CD14-positive monocyte (primary cell): Measurements from ENCODE around the gene LRRC43. TPM values are rescaled to one million over a fixed set of nuclear protein-coding genes. Genes with fewer than 3 reads are reported as not detected.
A peak's percentile ranks its signal among the peaks of the same experiment; 100 is the strongest.

ENCODE experiments used
- DNase-seq, 3 donors: peaks; one replicate each; pipeline ENCODE4 v3.0.0-alpha.2; 2011 to 2022
- H2AFZ ChIP-seq: 2 replicates; pipeline ENCODE4 v1.6.0; 2012; ENCODE audit warnings: mild to moderate bottlenecking, low read depth, low read length, inconsistent platforms; ENCODE audit not compliant: insufficient read depth, poor library complexity, severe bottlenecking
- H3K27ac ChIP-seq, 2 donors: 1 replicate in 1 of 2; 2 replicates in 1 of 2; pipeline ENCODE4 v1.5.1; 2012 to 2013; ENCODE audit warnings: low read length in 2 of 2, control low read depth in 1 of 2, inconsistent platforms in 1 of 2, low read depth in 1 of 2, mild to moderate bottlenecking in 1 of 2
- H3K27me3 ChIP-seq, 2 donors: one replicate each; pipeline versions ENCODE4 v1.6.0 to v1.6.1; 2011 to 2013; ENCODE audit warnings: low read length in 2 of 2; ENCODE audit not compliant: control insufficient read depth in 2 of 2, insufficient read depth in 2 of 2
- H3K36me3 ChIP-seq, 2 donors: replicated peaks in 1 of 2; 1 replicate in 1 of 2; 2 replicates in 1 of 2; pipeline versions ENCODE4 v1.5.1 to v1.6.1; 2012 to 2013; ENCODE audit warnings: low read length in 2 of 2, control low read depth in 1 of 2, inconsistent platforms in 1 of 2, mild to moderate bottlenecking in 1 of 2; ENCODE audit not compliant: insufficient read depth in 2 of 2, control insufficient read depth in 1 of 2
- H3K4me1 ChIP-seq, 2 donors: 1 replicate in 1 of 2; 2 replicates in 1 of 2; pipeline versions ENCODE4 v1.5.1 to v1.6.1; 2012 to 2013; ENCODE audit warnings: low read length in 2 of 2, control low read depth in 1 of 2, inconsistent platforms in 1 of 2, mild to moderate bottlenecking in 1 of 2, moderate library complexity in 1 of 2; ENCODE audit not compliant: insufficient read depth in 2 of 2, control insufficient read depth in 1 of 2
- H3K4me2 ChIP-seq: replicated peaks from 2 replicates; pipeline ENCODE3; 2012; ENCODE audit warnings: low read length, moderate library complexity, mild to moderate bottlenecking; ENCODE audit not compliant: poor library complexity, severe bottlenecking; ENCODE audit errors: extremely low read depth
- H3K4me3 ChIP-seq, 3 experiments: fragments of 200-600 bp in 1 of 3; sonication (generic) in 1 of 3; replicated peaks in 1 of 3; 1 replicate in 2 of 3; 2 replicates in 1 of 3; pipeline ENCODE4 v1.5.1; 2011 to 2013; ENCODE audit warnings: low read length in 3 of 3, mild to moderate bottlenecking in 3 of 3, control low read depth in 2 of 3, low read depth in 2 of 3, inconsistent platforms in 1 of 3, moderate library complexity in 1 of 3
- H3K79me2 ChIP-seq: 2 replicates; pipeline ENCODE4 v1.6.0; 2012; ENCODE audit warnings: mild to moderate bottlenecking, control low read depth, inconsistent platforms, low read length, moderate library complexity; ENCODE audit not compliant: insufficient read depth
- H3K9ac ChIP-seq: 2 replicates; pipeline ENCODE4 v1.6.0; 2017; ENCODE audit warnings: low read length, mild to moderate bottlenecking; ENCODE audit not compliant: insufficient read depth, poor library complexity, severe bottlenecking
- H3K9me3 ChIP-seq, 2 donors: replicated peaks in 1 of 2; 1 replicate in 1 of 2; 2 replicates in 1 of 2; pipeline versions ENCODE4 v1.5.1 to v1.6.1; 2012 to 2013; ENCODE audit warnings: low read length in 2 of 2, control low read depth in 1 of 2; ENCODE audit not compliant: control insufficient read depth in 1 of 2, insufficient read depth in 1 of 2
- H4K20me1 ChIP-seq: 2 replicates; pipeline ENCODE4 v1.6.0; 2012; ENCODE audit warnings: mild to moderate bottlenecking, low read length, control low read depth, moderate library complexity; ENCODE audit not compliant: insufficient read depth
- H3K27ac Mint-ChIP-seq, 7 donors: one replicate each; pipeline ENCODE4 v1.8.0; 2020; ENCODE audit warnings: mild to moderate bottlenecking in 7 of 7, mixed read lengths in 7 of 7, moderate library complexity in 6 of 7, inconsistent platforms in 2 of 7
- H3K27me3 Mint-ChIP-seq, 3 donors: one replicate each; pipeline ENCODE4 v1.8.0; 2021 to 2022; ENCODE audit warnings: low read depth in 3 of 3, mild to moderate bottlenecking in 3 of 3, mixed read lengths in 3 of 3, moderate library complexity in 3 of 3, inconsistent platforms in 1 of 3
- H3K36me3 Mint-ChIP-seq, 2 donors: one replicate each; pipeline ENCODE4 v1.8.0; 2020; ENCODE audit warnings: mixed read lengths in 2 of 2, inconsistent platforms in 1 of 2, mild to moderate bottlenecking in 1 of 2
- H3K4me1 Mint-ChIP-seq: one replicate; pipeline ENCODE4 v1.8.0; 2020; ENCODE audit warnings: mild to moderate bottlenecking, mixed read lengths
- H3K4me3 Mint-ChIP-seq, 2 donors: one replicate each; pipeline ENCODE4 v1.8.0; 2020; ENCODE audit warnings: mild to moderate bottlenecking in 2 of 2, mixed read lengths in 2 of 2, moderate library complexity in 1 of 2
- H3K9me3 Mint-ChIP-seq, 7 donors: one replicate each; pipeline ENCODE4 v1.8.0; 2020 to 2022; ENCODE audit warnings: mixed read lengths in 7 of 7, mild to moderate bottlenecking in 6 of 7, moderate library complexity in 6 of 7, inconsistent platforms in 2 of 7
- whole genome bisulfite sequencing: methylation state at CpG from one replicate; pipeline ENCODE4 v1.1.5; 2013; ENCODE audit warnings: missing lambda C conversion rate; ENCODE audit not compliant: insufficient coverage; 5-methylcytosine and 5-hydroxymethylcytosine counted together
- intact Hi-C, 2 donors: fragments of 100-400 bp; cut with micrococcal nuclease; formaldehyde crosslinking; loops; one replicate each; pipeline versions ENCODE4 v1.15.0 to v1.15.1; 2023
- polyA plus RNA-seq, 3 donors: library from polyadenylated mRNA; depleted of rRNA in 1 of 3; unstranded in 2 of 3; stranded (reverse) in 1 of 3; fragments of 300-500 nt in 2 of 3; fragments of >200 nt in 1 of 3; fragmentation: Illumina TruSeq in 2 of 3; gene quantifications; 1 replicate in 2 of 3; 2 replicates in 1 of 3; pipeline ENCODE4 v1.2.3, GENCODE V29; 2012 to 2021
- TF ChIP-seq, protein P1 (sequence below): fragments of 200-600 bp; IDR thresholded peaks from one replicate; pipeline ENCODE4 v1.8.0; 2022; ENCODE audit warnings: antibody characterized with exemption, mild to moderate bottlenecking

The LRRC43 gene
- polyA plus RNA-seq, 3 donors = 0.19 TPM; not detected in 2

DNA sequence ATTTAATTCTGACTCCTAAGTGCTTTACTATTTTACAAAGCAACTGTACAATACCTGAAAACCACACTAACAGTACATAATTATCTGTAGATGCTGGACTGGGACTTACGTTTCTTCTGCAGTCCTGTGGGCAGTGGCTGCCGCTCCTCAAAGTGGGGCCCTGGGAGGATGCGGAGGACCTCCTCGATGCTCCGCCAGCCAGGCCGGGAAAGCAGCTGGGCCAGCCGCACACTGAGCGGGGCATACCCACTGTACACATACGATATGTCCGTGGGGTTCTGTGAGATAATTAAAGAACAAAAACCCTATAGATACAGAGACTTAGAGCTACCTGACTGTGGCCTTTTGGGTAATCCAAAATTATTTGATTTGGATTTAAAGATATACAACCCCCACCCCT, 49.8 kb downstream of the LRRC43 start:
- 98% methylated on average over 6 of the region's 10 CpGs for WGBS
- Mint-ChIP-seq H3K9me3 (no peaks in the 10 kb centered on the region), H3K27ac (no peak overlapping the region), H3K36me3 (peaks cover 72 to 81% of the 10 kb centered on the region in 2 donors), H3K4me1 (peaks cover 5% of the 10 kb centered on the region), H3K4me3 (no peak overlapping the region), H3K27me3 (peaks cover 0 to 3% (median 0%) of the 10 kb centered on the region in 3 donors)
- Histone ChIP-seq H3K79me2 (no peaks in the 10 kb centered on the region), H3K4me3 (no peak overlapping the region), H3K27me3 (no peaks in the 10 kb centered on the region), H2AFZ (no peak overlapping the region), H3K27ac (no peak overlapping the region), H4K20me1 (no peaks in the 10 kb centered on the region), H3K4me1 (no peaks in the 10 kb centered on the region), H3K9me3 (no peaks in the 10 kb centered on the region), H3K36me3 (peaks cover 68 to 87% of the 10 kb centered on the region in 2 donors), H3K9ac (no peak overlapping the region), H3K4me2 (no peak overlapping the region)
- TF ChIP-seq, protein P1, sequence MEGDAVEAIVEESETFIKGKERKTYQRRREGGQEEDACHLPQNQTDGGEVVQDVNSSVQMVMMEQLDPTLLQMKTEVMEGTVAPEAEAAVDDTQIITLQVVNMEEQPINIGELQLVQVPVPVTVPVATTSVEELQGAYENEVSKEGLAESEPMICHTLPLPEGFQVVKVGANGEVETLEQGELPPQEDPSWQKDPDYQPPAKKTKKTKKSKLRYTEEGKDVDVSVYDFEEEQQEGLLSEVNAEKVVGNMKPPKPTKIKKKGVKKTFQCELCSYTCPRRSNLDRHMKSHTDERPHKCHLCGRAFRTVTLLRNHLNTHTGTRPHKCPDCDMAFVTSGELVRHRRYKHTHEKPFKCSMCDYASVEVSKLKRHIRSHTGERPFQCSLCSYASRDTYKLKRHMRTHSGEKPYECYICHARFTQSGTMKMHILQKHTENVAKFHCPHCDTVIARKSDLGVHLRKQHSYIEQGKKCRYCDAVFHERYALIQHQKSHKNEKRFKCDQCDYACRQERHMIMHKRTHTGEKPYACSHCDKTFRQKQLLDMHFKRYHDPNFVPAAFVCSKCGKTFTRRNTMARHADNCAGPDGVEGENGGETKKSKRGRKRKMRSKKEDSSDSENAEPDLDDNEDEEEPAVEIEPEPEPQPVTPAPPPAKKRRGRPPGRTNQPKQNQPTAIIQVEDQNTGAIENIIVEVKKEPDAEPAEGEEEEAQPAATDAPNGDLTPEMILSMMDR = no peak
- DNase-seq = no peak
- intact Hi-C loops = no loop called here

DNA sequence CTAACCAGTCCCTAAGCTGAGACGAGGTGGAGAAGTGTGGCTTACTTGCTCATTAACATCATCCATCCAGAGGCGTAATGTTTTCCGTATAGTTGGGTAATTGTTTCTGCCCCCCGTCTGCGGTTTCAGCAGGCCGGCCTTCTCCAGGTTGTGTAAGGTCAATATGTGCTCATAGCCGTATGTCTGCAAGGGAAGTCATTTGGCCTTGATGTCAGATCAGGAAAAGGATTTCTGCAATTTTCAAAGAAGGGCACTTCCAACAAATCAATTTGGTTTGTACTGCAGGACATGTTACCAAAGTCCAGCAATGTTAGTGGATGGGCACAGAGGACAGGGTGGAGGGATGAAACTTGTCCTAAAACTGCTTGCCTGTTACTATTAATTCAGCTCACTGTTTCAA, 52.8 kb downstream of the LRRC43 start:
- Mint-ChIP-seq H3K36me3 (peaks cover 77 to 84% of the 10 kb centered on the region in 2 donors), H3K4me3 (no peak overlapping the region), H3K27ac (peak overlapping the region in 6 of 7 donors; percentile 2 to 80 (median 36)), H3K9me3 (no peaks in the 10 kb centered on the region), H3K4me1 (peaks cover 5% of the 10 kb centered on the region), H3K27me3 (peaks cover 0 to 5% (median 0%) of the 10 kb centered on the region in 3 donors)
- Histone ChIP-seq H2AFZ (no peak overlapping the region), H3K4me3 (no peak overlapping the region), H3K4me2 (no peak overlapping the region), H3K27me3 (no peaks in the 10 kb centered on the region), H3K4me1 (no peaks in the 10 kb centered on the region), H3K9ac (no peak overlapping the region), H4K20me1 (no peaks in the 10 kb centered on the region), H3K36me3 (peaks cover 76 to 98% of the 10 kb centered on the region in 2 donors), H3K79me2 (no peaks in the 10 kb centered on the region), H3K27ac (no peak overlapping the region), H3K9me3 (no peaks in the 10 kb centered on the region)
- TF ChIP-seq, protein P1 = no peak
- intact Hi-C loops = no loop called here
- DNase-seq = peak; percentile 15 to 44 (median 27)
- WGBS = 0% methylated on average over 1 of the region's 7 CpGs
